IMR-90 (cell line): ENCODE results near the gene XRCC4. TPM values are rescaled to one million over a fixed set of nuclear protein-coding genes. Genes with fewer than 3 reads are reported as not detected.

Experiments used
- ATAC-seq: fragments of 200-7000 bp; cut with Tn5 transposase; 2 replicates; pipeline ENCODE4 v1.9.1; 2020; ENCODE audit warnings: low read depth, mild to moderate bottlenecking, moderate library complexity
- BruUV-seq: library from RNA; stranded (reverse); fragments of 400-500 nt; replicated peaks from 2 replicates; lab custom pipeline; 2021; lab: Mats Ljungman, UMichigan
- CTCF ChIA-PET: fragments of 300-600 bp; formaldehyde crosslinking; extraction: SDS; loops from one replicate; lab custom pipeline; 2021; ENCODE audit warnings: antibody characterized with exemption; lab: Yijun Ruan, JAX
- POLR2A ChIA-PET: fragments of 300-600 bp; sonication (Branson Sonifier 250); formaldehyde crosslinking; loops from one replicate; lab custom pipeline; 2022; ENCODE audit warnings: antibody characterized with exemption; ENCODE audit not compliant: unreplicated experiment; lab: Charles Lee
- DNase-seq: peaks from one replicate; pipeline ENCODE4 v3.0.0; 2013
- H2AFZ ChIP-seq: replicated peaks from 2 replicates; pipeline ENCODE3; 2013; ENCODE audit warnings: low read length, mild to moderate bottlenecking; ENCODE audit not compliant: poor library complexity
- H2AK5ac ChIP-seq: 2 replicates; pipeline ENCODE4 v1.6.1; 2013; ENCODE audit warnings: low read depth, low read length, inconsistent platforms
- H2AK9ac ChIP-seq: replicated peaks from 2 replicates; pipeline ENCODE3; 2013; ENCODE audit warnings: mild to moderate bottlenecking, low read depth, low read length, moderate library complexity; ENCODE audit not compliant: poor library complexity
- H2BK120ac ChIP-seq: 2 replicates; pipeline ENCODE4 v1.6.1; 2013; ENCODE audit warnings: low read depth, low read length, inconsistent platforms
- H2BK15ac ChIP-seq: 3 replicates; pipeline ENCODE4 v1.6.1; 2013; ENCODE audit warnings: low read depth, low read length, inconsistent platforms
- H2BK20ac ChIP-seq: 2 replicates; pipeline ENCODE4 v1.6.1; 2013; ENCODE audit warnings: low read depth, mild to moderate bottlenecking, inconsistent platforms, low read length, moderate library complexity
- H2BK5ac ChIP-seq: 2 replicates; pipeline ENCODE4 v1.6.1; 2013; ENCODE audit warnings: mild to moderate bottlenecking, low read depth, low read length, inconsistent platforms; ENCODE audit not compliant: poor library complexity, severe bottlenecking
- H3K14ac ChIP-seq: replicated peaks from 2 replicates; pipeline ENCODE4 v1.6.1; 2013; ENCODE audit warnings: low read depth, low read length, inconsistent platforms
- H3K18ac ChIP-seq: 2 replicates; pipeline ENCODE4 v1.6.1; 2013; ENCODE audit warnings: low read depth, low read length, control low read depth
- H3K23ac ChIP-seq: 2 replicates; pipeline ENCODE4 v1.6.1; 2013; ENCODE audit warnings: low read depth, low read length, inconsistent platforms
- H3K27ac ChIP-seq: 2 replicates; pipeline ENCODE4 v1.5.1; 2013; ENCODE audit warnings: mild to moderate bottlenecking, control low read depth, low read length; ENCODE audit not compliant: insufficient read depth
- H3K27me3 ChIP-seq: 2 replicates; pipeline ENCODE4 v1.6.1; 2013; ENCODE audit warnings: low read length; ENCODE audit not compliant: control insufficient read depth, insufficient read depth
- H3K36me3 ChIP-seq: 2 replicates; pipeline ENCODE4 v1.6.1; 2013; ENCODE audit warnings: low read length, mixed read lengths; ENCODE audit not compliant: control insufficient read depth, insufficient read depth
- H3K4ac ChIP-seq: 2 replicates; pipeline ENCODE4 v1.6.1; 2013; ENCODE audit warnings: low read depth, low read length, inconsistent platforms
- H3K4me1 ChIP-seq: 2 replicates; pipeline ENCODE4 v1.6.1; 2013; ENCODE audit warnings: low read length, mixed read lengths; ENCODE audit not compliant: control insufficient read depth, insufficient read depth
- H3K4me2 ChIP-seq: 2 replicates; pipeline ENCODE4 v1.6.1; 2013; ENCODE audit warnings: low read depth, mild to moderate bottlenecking, control low read depth, low read length, moderate library complexity
- H3K4me3 ChIP-seq: 2 replicates; pipeline ENCODE4 v1.5.1; 2013; ENCODE audit warnings: low read depth, mild to moderate bottlenecking, control low read depth, low read length, moderate library complexity; ENCODE audit not compliant: insufficient read depth
- H3K56ac ChIP-seq: 2 replicates; pipeline ENCODE4 v1.6.1; 2013; ENCODE audit warnings: low read length, inconsistent platforms; ENCODE audit not compliant: insufficient read depth; ENCODE audit errors: extremely low read depth
- H3K79me1 ChIP-seq, 2 experiments: 2 replicates each; pipeline ENCODE4 v1.6.1; 2013; ENCODE audit warnings: low read length in 2 of 2, inconsistent platforms in 1 of 2, low read depth in 1 of 2
- H3K9ac ChIP-seq: 2 replicates; pipeline ENCODE4 v1.6.1; 2013; ENCODE audit warnings: low read depth, low read length, control low read depth
- H3K9me1 ChIP-seq: 2 replicates; pipeline ENCODE4 v1.6.1; 2013; ENCODE audit warnings: low read length, inconsistent platforms; ENCODE audit not compliant: insufficient read depth
- H3K9me3 ChIP-seq: 2 replicates; pipeline ENCODE4 v1.6.1; 2013; ENCODE audit warnings: low read length; ENCODE audit not compliant: control insufficient read depth, insufficient read depth
- H4K20me1 ChIP-seq: 2 replicates; pipeline ENCODE4 v1.6.1; 2013; ENCODE audit warnings: low read length, inconsistent platforms; ENCODE audit not compliant: insufficient read depth
- H4K5ac ChIP-seq: 2 replicates; pipeline ENCODE4 v1.6.1; 2013; ENCODE audit warnings: mild to moderate bottlenecking, low read depth, low read length, control low read depth
- H4K8ac ChIP-seq, 2 experiments: 2 replicates each; pipeline ENCODE4 v1.6.1; 2013; ENCODE audit warnings: low read depth in 2 of 2, low read length in 2 of 2, control low read depth in 1 of 2, inconsistent platforms in 1 of 2
- H4K91ac ChIP-seq: 2 replicates; pipeline ENCODE4 v1.6.1; 2013; ENCODE audit warnings: low read depth, low read length, inconsistent platforms; ENCODE audit not compliant: insufficient read depth
- BHLHE40 ChIP-seq: fragments of 150-350 bp; IDR thresholded peaks from 2 replicates; pipeline ENCODE4 v1.6.1; 2016; ENCODE audit warnings: mild to moderate bottlenecking, low read depth, low read length
- ELK1 ChIP-seq: fragments of 150-350 bp; IDR thresholded peaks from 2 replicates; pipeline ENCODE4 v1.6.1; 2016; ENCODE audit warnings: low read depth, mild to moderate bottlenecking, low read length, moderate library complexity, borderline replicate concordance
- FOS ChIP-seq: fragments of 150-350 bp; IDR thresholded peaks from 2 replicates; pipeline ENCODE4 v1.6.1; 2016; ENCODE audit warnings: low read depth, low read length
- MAZ ChIP-seq: IDR thresholded peaks from 2 replicates; pipeline ENCODE4 v1.6.1; 2012; ENCODE audit warnings: low read depth, mild to moderate bottlenecking, low read length, improper control_type of control experiment, moderate library complexity, borderline replicate concordance
- MXI1 ChIP-seq: IDR thresholded peaks from 2 replicates; pipeline ENCODE4 v1.6.1; 2012; ENCODE audit warnings: low read depth, mild to moderate bottlenecking, low read length, moderate library complexity, borderline replicate concordance
- NFE2L2 ChIP-seq: fragments of 150-350 bp; IDR thresholded peaks from 2 replicates; pipeline ENCODE4 v1.6.1; 2016; ENCODE audit warnings: low read depth, mild to moderate bottlenecking, low read length
- POLR2A ChIP-seq: IDR thresholded peaks from 2 replicates; pipeline ENCODE4 v1.6.1; 2012; ENCODE audit warnings: mild to moderate bottlenecking, low read depth, low read length
- RAD21 ChIP-seq: IDR thresholded peaks from 2 replicates; pipeline ENCODE4 v1.6.1; 2012; ENCODE audit warnings: low read length, improper control_type of control experiment
- RCOR1 ChIP-seq: IDR thresholded peaks from 2 replicates; pipeline ENCODE4 v1.6.1; 2012; ENCODE audit warnings: mild to moderate bottlenecking, low read length, improper control_type of control experiment; ENCODE audit not compliant: insufficient replicate concordance
- WGBS, 2 experiments: methylation state at CpG; one replicate each; pipeline versions ENCODE4 v1.1.5 to v1.1.7; 2013; ENCODE audit warnings: missing lambda C conversion rate in 2 of 2; ENCODE audit not compliant: insufficient read length in 1 of 2; ENCODE audit errors: extremely low coverage in 2 of 2; 5-methylcytosine and 5-hydroxymethylcytosine counted together
- dilution Hi-C: fragments of 300-500 bp; cut with HindIII; formaldehyde crosslinking; loops from one replicate; pipeline ENCODE4 v1.14.3; 2018; ENCODE audit warnings: low sequenced_read_pairs; ENCODE audit not compliant: unreplicated experiment
- in situ Hi-C: fragments of 300-500 bp; cut with MboI; formaldehyde crosslinking; loops from 3 replicates; pipeline ENCODE4 v1.14.3; 2019; ENCODE audit warnings: low sequenced_read_pairs, inconsistent platforms, mixed read lengths
- intact Hi-C: fragments of 100-400 bp; cut with micrococcal nuclease; formaldehyde crosslinking; loops from 2 replicates; pipeline ENCODE4 v1.10.0; 2022
- polyA plus RNA-seq, 3 experiments: library from polyadenylated mRNA; depleted of rRNA; stranded (reverse); fragments of >200 nt; gene quantifications; 2 replicates each; pipeline ENCODE4 v1.2.3, GENCODE V29; 2012; ENCODE audit warnings: low replicate concordance in 1 of 3
- total RNA-seq: library from RNA; depleted of rRNA; stranded (reverse); fragments of >200 nt; gene quantifications from 2 replicates; pipeline ENCODE4 v1.2.3, GENCODE V29; 2012

XRCC4 gene
- total and polyA plus RNA-seq, 2 of the 4 experiments (the other 2 are of a cell fraction) = 3.5 to 4.7 TPM

DNA sequence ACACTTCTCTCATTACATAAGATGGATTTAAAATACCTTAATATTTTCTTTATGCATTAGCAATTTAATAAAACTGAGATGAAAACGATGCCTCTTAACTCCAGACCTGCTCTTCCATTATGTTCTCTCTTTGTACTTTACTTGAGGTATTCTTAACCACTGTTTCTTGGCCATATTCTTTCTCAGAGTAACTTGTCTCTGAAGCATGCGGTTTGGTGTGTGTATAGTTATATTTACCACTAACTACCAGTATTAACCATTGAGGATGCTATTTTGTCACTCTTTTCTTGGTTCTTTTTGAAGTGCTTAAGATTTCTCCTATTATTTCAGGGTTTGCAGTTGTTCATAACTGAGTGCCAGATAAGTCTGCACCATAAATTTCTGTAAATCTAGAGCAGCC lies 18.0 kb upstream of the XRCC4 start:
- WGBS, 2 experiments = no CpG with 5 or more reads among the region's 2 CpGs
- no peaks in the 10 kb centered on the region for H3K27me3 ChIP-seq
- H4K8ac ChIP-seq = no peak overlapping the region
- H3K9me1 ChIP-seq = no peaks in the 10 kb centered on the region
- no peak overlapping the region for H2BK15ac ChIP-seq
- H2AFZ ChIP-seq = no peak overlapping the region
- H2BK5ac ChIP-seq = no peak overlapping the region
- no peak overlapping the region for H2BK120ac ChIP-seq
- intact Hi-C loops (loop anchor here (5.0 kb wide), 2 partner anchors 373 to 413 kb away; partner anchors contain the start of gene VCAN), in situ Hi-C loops (loop anchor here (25.0 kb wide), 1 partner anchor 697 kb away; no protein-coding TSS in a partner anchor), dilution Hi-C loops (no loop called here)
- ATAC-seq (no peak), DNase-seq (no peak)
- H2BK20ac ChIP-seq = no peak overlapping the region
- no peak overlapping the region for H3K18ac ChIP-seq
- H3K14ac ChIP-seq = no peak overlapping the region
- no peak overlapping the region for H3K4me2 ChIP-seq
- H4K91ac ChIP-seq = no peak overlapping the region
- peaks cover 17 to 23% of the 10 kb centered on the region in 2 experiments for H3K79me1 ChIP-seq
- H3K9ac ChIP-seq = no peak overlapping the region
- no peak overlapping the region for H2AK5ac ChIP-seq
- no peaks in the 10 kb centered on the region for H3K9me3 ChIP-seq
- H2AK9ac ChIP-seq = no peak overlapping the region
- no TSS peak for BruUV-seq
- ChIA-PET CTCF (no interaction called here), POLR2A (no interaction called here)
- no peaks in the 10 kb centered on the region for H3K4me1 ChIP-seq
- peaks cover 11% of the 10 kb centered on the region for H3K36me3 ChIP-seq
- no peak overlapping the region for H4K5ac ChIP-seq
- H3K4ac ChIP-seq = no peak overlapping the region
- H3K27ac ChIP-seq = no peak overlapping the region
- peaks cover 13% of the 10 kb centered on the region; the same call in 1 of the 2 replicates for H4K20me1 ChIP-seq
- no peak overlapping the region for H3K4me3 ChIP-seq
- H3K56ac ChIP-seq = no peak overlapping the region
- TF ChIP-seq FOS (no peak), MAZ (no peak), NFE2L2 (no peak), POLR2A (no peak), BHLHE40 (no peak), RAD21 (no peak), ELK1 (no peak), MXI1 (no peak), RCOR1 (no peak)
- no peak overlapping the region for H3K23ac ChIP-seq
